CD4-positive, CD25-positive, alpha-beta regulatory T cell (primary cell): ENCODE data around the gene STOM. TPM values are rescaled to one million over a fixed set of nuclear protein-coding genes. Genes with fewer than 3 reads are reported as not detected.
A peak's percentile ranks its signal among the peaks of the same experiment; 100 is the strongest.

ENCODE experiments used
- ATAC-seq, 2 donors: fragments of 150-1000 bp; cut with Tn5 transposase; one replicate each; pipeline ENCODE4 v1.10.0; 2021; ENCODE audit warnings: low read depth in 2 of 2, moderate number of reproducible peaks in 2 of 2, moderate library complexity in 1 of 2
- DNase-seq, 3 donors: peaks; one replicate each; pipeline versions ENCODE4 v3.0.0 to v3.0.0-alpha.2; 2012 to 2022; ENCODE audit warnings: mixed read lengths in 1 of 3
- H3K27ac ChIP-seq: one replicate; pipeline ENCODE4 v1.7.0; 2013; ENCODE audit warnings: mild to moderate bottlenecking, low read length; ENCODE audit not compliant: insufficient read depth, poor library complexity, severe bottlenecking
- H3K27me3 ChIP-seq: one replicate; pipeline ENCODE4 v1.7.0; 2013; ENCODE audit warnings: low read length; ENCODE audit not compliant: control insufficient read depth, insufficient read depth
- H3K36me3 ChIP-seq: one replicate; pipeline ENCODE4 v1.7.0; 2013; ENCODE audit warnings: mild to moderate bottlenecking, low read length, moderate library complexity; ENCODE audit not compliant: control insufficient read depth, insufficient read depth
- H3K4me1 ChIP-seq: 2 replicates; pipeline ENCODE4 v1.7.0; 2013; ENCODE audit warnings: mild to moderate bottlenecking, low read length; ENCODE audit not compliant: insufficient read depth, control insufficient read depth, poor library complexity, severe bottlenecking
- H3K4me3 ChIP-seq: one replicate; pipeline ENCODE4 v1.7.0; 2013; ENCODE audit warnings: low read depth, mild to moderate bottlenecking, low read length, moderate library complexity
- H3K9me3 ChIP-seq, 2 experiments: 1 replicate in 1 of 2; 2 replicates in 1 of 2; pipeline ENCODE4 v1.7.0; 2013; ENCODE audit warnings: low read length in 2 of 2, mild to moderate bottlenecking in 1 of 2, moderate library complexity in 1 of 2; ENCODE audit not compliant: control insufficient read depth in 2 of 2
- H3K27ac Mint-ChIP-seq, 3 donors: one replicate each; pipeline ENCODE4 v1.8.0; 2020 to 2022; ENCODE audit warnings: mild to moderate bottlenecking in 3 of 3, mixed read lengths in 3 of 3, moderate library complexity in 2 of 3
- H3K27me3 Mint-ChIP-seq: one replicate; pipeline ENCODE4 v1.8.0; 2022; ENCODE audit warnings: mild to moderate bottlenecking, mixed read lengths
- H3K36me3 Mint-ChIP-seq: one replicate; pipeline ENCODE4 v1.8.0; 2020; ENCODE audit warnings: mixed read lengths
- H3K4me1 Mint-ChIP-seq, 4 donors: one replicate each; pipeline ENCODE4 v1.8.0; 2020 to 2022; ENCODE audit warnings: mixed read lengths in 4 of 4, mild to moderate bottlenecking in 1 of 4
- H3K4me3 Mint-ChIP-seq, 4 donors: one replicate each; pipeline ENCODE4 v1.8.0; 2020 to 2022; ENCODE audit warnings: mild to moderate bottlenecking in 4 of 4, mixed read lengths in 4 of 4, moderate library complexity in 3 of 4
- H3K9me3 Mint-ChIP-seq, 7 donors: one replicate each; pipeline ENCODE4 v1.8.0; 2020 to 2022; ENCODE audit warnings: mixed read lengths in 7 of 7, mild to moderate bottlenecking in 3 of 7, moderate library complexity in 2 of 7
- polyA plus RNA-seq, 4 donors: library from polyadenylated mRNA; unstranded; fragments of 300-500 nt; fragmentation: Illumina TruSeq; gene quantifications; one replicate each; pipeline ENCODE4 v1.2.3, GENCODE V29; 2021
- total RNA-seq: library from RNA; stranded (reverse); gene quantifications from one replicate; pipeline ENCODE4 v1.2.3, GENCODE V29; 2022

The STOM gene
- total and polyA plus RNA-seq, 5 donors from 2014 or later = 22.3 to 29.9 (median 24.1) TPM

DNA sequence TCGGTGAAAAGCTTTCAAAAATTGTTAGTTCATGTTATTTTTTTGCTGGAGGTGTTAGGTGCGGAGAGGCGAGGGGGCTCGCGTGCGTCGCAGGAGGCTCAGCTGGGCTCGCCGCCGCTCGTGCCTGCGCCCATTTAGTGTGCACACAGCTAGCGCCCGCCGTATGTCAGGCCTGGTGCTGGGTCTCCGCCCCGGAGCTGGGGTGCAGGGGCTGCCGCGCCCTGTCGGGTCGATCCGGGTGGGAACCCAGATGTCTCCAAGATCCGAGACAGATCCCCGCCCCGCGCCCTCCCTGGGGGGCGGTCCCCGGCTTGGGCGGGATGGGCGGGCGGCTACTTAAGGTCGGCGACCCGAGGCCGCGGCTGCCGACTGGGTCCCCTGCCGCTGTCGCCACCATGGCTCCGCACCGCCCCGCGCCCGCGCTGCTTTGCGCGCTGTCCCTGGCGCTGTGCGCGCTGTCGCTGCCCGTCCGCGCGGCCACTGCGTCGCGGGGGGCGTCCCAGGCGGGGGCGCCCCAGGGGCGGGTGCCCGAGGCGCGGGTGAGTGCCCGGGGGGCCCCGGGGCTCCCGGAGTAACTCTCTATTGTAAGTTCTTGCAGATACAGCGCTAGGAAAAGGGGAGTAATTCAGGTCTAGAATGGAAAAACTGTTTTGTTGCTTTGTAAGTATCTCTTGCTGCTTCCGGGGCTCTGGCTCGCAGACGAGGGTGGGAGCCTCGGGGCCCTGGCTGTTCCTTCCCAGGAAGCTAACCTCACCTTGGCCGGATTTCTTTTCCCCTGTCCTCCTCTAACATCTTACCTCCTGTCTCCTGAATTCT is 70.4 kb downstream of the STOM start:
- Mint-ChIP-seq H3K27me3 (peaks cover 20% of the 10 kb centered on the region), H3K9me3 (no peaks in the 10 kb centered on the region), H3K4me3 (peak overlapping the region; percentile 63 to 81 (median 74)), H3K4me1 (peaks cover 0 to 18% (median 8%) of the 10 kb centered on the region in 4 donors), H3K27ac (peak overlapping the region in 1 of 3 donors; percentile 40), H3K36me3 (peaks cover 17% of the 10 kb centered on the region)
- Histone ChIP-seq H3K9me3 (no peaks in the 10 kb centered on the region), H3K27ac (no peak overlapping the region), H3K36me3 (no peaks in the 10 kb centered on the region), H3K27me3 (no peaks in the 10 kb centered on the region), H3K4me3 (peak overlapping the region; percentile 10), H3K4me1 (peaks cover 6% of the 10 kb centered on the region)
- DNase-seq = peak in 2 of 3 donors; percentile 7 to 18
- ATAC-seq = peak in 1 of 2 donors; percentile 32

DNA sequence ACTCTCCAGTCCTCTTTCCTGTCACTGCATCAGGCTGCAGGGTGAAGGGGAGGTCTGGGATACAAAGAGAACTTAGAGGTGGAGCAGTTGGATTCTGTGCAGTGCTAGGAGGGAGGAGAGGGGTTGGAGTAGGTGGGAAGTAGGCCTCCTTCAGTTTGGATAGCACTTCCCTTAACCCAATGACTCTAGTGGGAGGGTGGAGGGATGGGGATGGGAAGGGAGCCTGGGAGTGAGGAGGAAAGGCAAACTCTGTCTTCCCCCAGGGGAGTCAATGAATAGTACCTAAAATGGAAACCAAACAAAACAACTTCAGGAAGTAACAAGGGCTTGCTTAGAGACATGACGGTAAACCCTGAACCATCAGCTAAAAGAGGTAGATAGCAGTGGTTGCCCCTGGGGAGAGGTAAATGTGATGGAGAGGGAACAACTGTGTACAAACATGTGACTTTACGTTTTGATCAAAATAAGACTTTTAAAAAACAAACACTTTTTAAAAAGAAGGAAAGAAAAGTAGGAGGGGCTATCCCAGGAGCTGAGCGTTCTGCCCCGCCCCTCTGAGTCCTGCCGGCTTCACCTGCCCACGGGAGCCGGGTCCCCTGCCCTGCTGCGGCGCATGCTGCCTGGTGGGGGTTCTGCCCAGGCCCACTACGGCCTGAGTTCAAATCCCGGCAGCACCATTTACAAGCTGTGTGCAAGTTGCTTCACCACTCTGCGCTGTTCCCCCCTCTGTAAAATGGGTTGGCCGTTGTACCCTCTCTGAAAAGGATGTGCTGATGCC is 71.2 kb downstream of the STOM start:
- Histone ChIP-seq H3K4me3 (no peak overlapping the region), H3K36me3 (no peaks in the 10 kb centered on the region), H3K9me3 (no peaks in the 10 kb centered on the region), H3K27ac (no peak overlapping the region), H3K27me3 (no peaks in the 10 kb centered on the region), H3K4me1 (peaks cover 6% of the 10 kb centered on the region)
- peak in 1 of 2 donors; percentile 40 for ATAC-seq
- no peaks in the 10 kb centered on the region for H3K9me3 Mint-ChIP-seq
- H3K27ac Mint-ChIP-seq = peak overlapping the region in 2 of 3 donors; percentile 19 to 59
- H3K4me1 Mint-ChIP-seq = peaks cover 0 to 18% (median 8%) of the 10 kb centered on the region in 4 donors
- H3K36me3 Mint-ChIP-seq = peaks cover 10% of the 10 kb centered on the region
- peaks cover 20% of the 10 kb centered on the region for H3K27me3 Mint-ChIP-seq
- peak overlapping the region; percentile 13 to 78 (median 60) for H3K4me3 Mint-ChIP-seq
- peak in 1 of 3 donors; percentile 13 for DNase-seq

DNA sequence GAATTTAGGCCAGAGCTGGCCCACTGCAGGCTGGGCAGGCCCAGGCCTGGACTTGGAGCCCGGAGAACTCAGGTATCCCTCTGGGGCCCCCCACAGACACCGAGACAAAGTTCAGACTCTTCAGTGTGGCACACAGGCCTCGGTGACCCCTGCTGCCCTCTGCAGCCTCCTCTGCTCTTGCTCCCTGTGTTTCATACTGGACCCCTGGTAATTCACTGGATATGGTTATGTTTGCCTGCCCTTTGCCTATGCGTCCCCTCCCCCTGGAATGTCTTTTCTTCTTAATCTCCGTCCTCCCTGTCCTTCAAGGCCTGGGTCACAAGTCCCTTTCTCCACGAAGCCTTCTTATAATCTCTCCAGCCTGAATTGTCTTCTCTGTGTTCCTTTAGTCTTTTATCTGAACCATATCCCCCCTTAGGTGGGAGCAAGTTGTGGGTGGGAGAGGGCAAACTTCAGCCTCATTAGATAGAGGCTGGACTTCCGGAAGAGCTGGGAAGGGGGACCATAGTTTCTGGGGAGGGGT is 72.0 kb downstream of the STOM start:
- H3K27ac Mint-ChIP-seq = no peak overlapping the region
- Histone ChIP-seq H3K27ac (no peak overlapping the region), H3K36me3 (no peaks in the 10 kb centered on the region), H3K4me3 (no peak overlapping the region), H3K4me1 (peaks cover 6% of the 10 kb centered on the region), H3K9me3 (no peaks in the 10 kb centered on the region), H3K27me3 (no peaks in the 10 kb centered on the region)
- ATAC-seq (no peak), DNase-seq (no peak)
- peaks cover 20% of the 10 kb centered on the region for H3K27me3 Mint-ChIP-seq
- peaks cover 5% of the 10 kb centered on the region for H3K36me3 Mint-ChIP-seq
- peak overlapping the region in 2 of 4 donors; percentile 55 to 78 for H3K4me3 Mint-ChIP-seq
- no peaks in the 10 kb centered on the region for H3K9me3 Mint-ChIP-seq
- H3K4me1 Mint-ChIP-seq = peaks cover 0 to 18% (median 8%) of the 10 kb centered on the region in 4 donors

DNA sequence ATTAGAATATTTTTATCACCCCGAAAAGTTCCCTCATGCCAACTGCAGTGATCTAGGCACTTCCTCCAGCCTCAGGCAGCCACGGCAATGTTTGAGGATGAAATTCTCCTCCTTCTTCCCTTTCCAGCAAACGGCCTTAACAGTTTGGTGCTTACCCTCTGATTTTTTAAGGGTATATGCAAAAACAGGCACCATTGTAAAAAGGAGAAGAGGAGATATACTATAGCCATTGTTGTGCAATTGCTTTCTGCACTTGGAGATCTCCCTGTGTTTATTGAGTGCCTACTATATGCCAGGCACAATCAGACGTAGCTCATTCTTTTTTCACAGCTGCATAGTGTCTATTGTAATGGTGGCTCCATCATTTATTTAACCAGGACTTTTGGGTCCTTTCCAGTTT is 72.7 kb downstream of the STOM start:
- Histone ChIP-seq H3K4me1 (peaks cover 6% of the 10 kb centered on the region), H3K4me3 (no peak overlapping the region), H3K9me3 (no peaks in the 10 kb centered on the region), H3K36me3 (no peaks in the 10 kb centered on the region), H3K27ac (no peak overlapping the region), H3K27me3 (no peaks in the 10 kb centered on the region)
- Mint-ChIP-seq H3K27ac (no peak overlapping the region), H3K4me1 (peaks cover 0 to 18% (median 8%) of the 10 kb centered on the region in 4 donors), H3K27me3 (peaks cover 20% of the 10 kb centered on the region), H3K9me3 (no peaks in the 10 kb centered on the region), H3K36me3 (peaks cover 5% of the 10 kb centered on the region), H3K4me3 (no peak overlapping the region)
- DNase-seq = no peak
- ATAC-seq = no peak

DNA sequence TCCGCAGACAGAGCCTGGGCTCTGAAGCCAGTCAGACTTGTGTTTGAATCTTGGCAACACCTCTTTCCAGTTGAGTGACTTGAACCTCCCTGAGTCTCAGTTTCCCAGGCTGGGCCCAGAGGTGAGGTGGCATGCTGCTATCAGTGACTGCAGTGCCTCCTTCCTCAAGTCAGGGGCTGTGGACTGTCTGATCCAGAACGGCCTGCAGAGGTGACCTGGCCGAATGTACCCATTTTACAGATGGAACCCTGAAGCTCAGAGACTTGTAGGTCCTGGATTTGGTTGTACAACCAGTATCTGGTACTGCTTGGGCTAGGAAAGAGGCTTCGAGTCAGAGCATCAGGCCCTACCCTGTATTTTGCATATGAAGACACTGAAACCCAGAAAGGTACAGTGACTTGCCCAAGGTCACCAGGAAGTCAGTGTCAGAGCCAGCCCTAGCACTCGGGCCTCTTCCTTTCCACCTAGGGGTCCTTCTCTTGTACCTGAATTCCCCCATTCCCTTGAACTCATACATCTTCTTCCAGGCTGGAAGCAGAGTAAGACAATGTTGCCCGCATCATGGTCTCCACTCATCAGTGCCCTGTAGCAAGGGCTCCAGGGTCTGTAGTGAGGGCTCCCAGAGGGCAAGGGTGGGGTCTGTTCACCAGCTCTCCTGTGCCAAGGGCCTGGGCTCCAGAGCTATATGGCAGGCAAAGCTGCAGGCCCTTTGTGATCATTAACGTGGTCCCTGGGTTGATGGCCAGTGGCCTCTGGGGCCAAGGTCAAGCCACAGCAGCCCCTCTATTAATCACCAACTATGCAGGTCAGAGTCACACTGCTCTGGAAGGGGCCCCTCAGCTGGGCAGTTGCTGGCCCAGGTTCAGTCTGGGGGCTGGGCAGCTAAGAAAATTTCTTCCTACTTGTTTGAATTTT is 73.6 kb downstream of the STOM start:
- peaks cover 0 to 2% (median 0%) of the 10 kb centered on the region in 7 donors for H3K9me3 Mint-ChIP-seq
- Histone ChIP-seq H3K36me3 (no peaks in the 10 kb centered on the region), H3K27me3 (no peaks in the 10 kb centered on the region), H3K4me1 (peaks cover 6% of the 10 kb centered on the region), H3K27ac (no peak overlapping the region), H3K9me3 (no peaks in the 10 kb centered on the region), H3K4me3 (no peak overlapping the region)
- no peak overlapping the region for H3K27ac Mint-ChIP-seq
- peaks cover 20% of the 10 kb centered on the region for H3K27me3 Mint-ChIP-seq
- H3K4me1 Mint-ChIP-seq = peaks cover 0 to 18% (median 8%) of the 10 kb centered on the region in 4 donors
- H3K36me3 Mint-ChIP-seq = peaks cover 5% of the 10 kb centered on the region
- ATAC-seq (no peak), DNase-seq (no peak)
- H3K4me3 Mint-ChIP-seq = no peak overlapping the region

DNA sequence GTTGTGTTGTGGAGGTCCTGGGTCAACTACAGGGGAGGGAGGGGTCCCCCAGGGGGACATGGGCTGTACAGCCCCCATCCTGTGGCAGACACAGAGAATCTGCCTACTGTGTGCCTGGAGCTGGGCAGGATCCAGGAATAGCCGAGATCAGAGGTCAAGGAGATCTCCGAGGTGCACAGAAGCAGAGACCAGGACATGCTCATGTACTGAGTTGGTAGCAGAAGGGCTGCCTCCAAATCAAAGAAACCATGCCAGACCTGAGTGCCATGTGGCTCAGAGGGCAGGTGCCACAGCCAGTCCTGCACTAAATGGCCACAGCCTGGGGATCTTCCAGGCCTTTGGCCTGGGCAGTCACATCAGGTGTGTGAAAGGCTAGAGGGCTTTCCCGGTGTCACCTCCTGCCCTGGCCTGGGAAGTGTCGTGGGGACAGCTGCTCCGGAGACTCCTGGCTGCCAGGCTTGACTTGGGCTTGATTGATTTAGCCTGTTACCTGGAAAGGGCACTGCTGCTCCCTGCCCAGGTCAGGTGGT is 74.3 kb downstream of the STOM start:
- no peak overlapping the region for H3K4me3 ChIP-seq
- Mint-ChIP-seq H3K27ac (no peak overlapping the region), H3K36me3 (peaks cover 5% of the 10 kb centered on the region), H3K4me1 (peaks cover 0 to 18% (median 8%) of the 10 kb centered on the region in 4 donors), H3K4me3 (no peak overlapping the region), H3K9me3 (peaks cover 0 to 2% (median 0%) of the 10 kb centered on the region in 7 donors), H3K27me3 (peaks cover 19% of the 10 kb centered on the region)
- H3K9me3 ChIP-seq = no peaks in the 10 kb centered on the region
- H3K27me3 ChIP-seq = no peaks in the 10 kb centered on the region
- H3K4me1 ChIP-seq = peaks cover 6% of the 10 kb centered on the region
- no peaks in the 10 kb centered on the region for H3K36me3 ChIP-seq
- ATAC-seq (no peak), DNase-seq (no peak)
- H3K27ac ChIP-seq = no peak overlapping the region
